ENCODE results near the gene BID.

BID gene

GRCh38 chr22:17774206-17774925, at the start of gene BID:
TSS of gene BID (minus strand) at chr22:17774469. CDS start at chr22:17750116, 24,353 bp downstream.
- DNase-seq: peak; percentile 36

DNA sequence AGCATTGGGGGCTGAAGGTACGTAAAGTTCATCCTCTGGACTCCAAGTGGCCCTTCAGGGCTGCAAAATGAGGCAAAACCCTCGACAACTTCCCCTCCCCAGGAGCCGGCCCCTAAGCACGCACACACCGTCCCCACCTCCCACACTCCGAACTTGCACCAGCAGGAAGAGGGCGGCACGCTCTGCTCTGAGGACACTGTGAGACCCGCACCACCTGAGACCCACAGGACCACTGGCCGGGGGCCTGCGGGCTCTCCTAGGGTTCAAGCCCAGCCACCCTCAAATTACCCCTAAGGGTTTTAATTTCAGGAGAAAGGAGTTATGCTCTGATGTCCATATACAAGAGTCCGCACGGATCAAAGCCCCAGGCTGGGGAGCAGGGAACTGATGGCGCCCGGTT, 49.7 kb upstream of the BID start:
- no peak for DNase-seq

GRCh38 chr22:17823226-17823625, 49.0 kb upstream of the BID start:
- DNase-seq: no peak

- no peak for DNase-seq
These were observed 47.8 kb upstream of the BID start for GRCh38 chr22:17822087-17822486.

- DNase-seq: no peak
These were observed 46.7 kb upstream of the BID start for GRCh38 chr22:17820879-17821439.

DNA sequence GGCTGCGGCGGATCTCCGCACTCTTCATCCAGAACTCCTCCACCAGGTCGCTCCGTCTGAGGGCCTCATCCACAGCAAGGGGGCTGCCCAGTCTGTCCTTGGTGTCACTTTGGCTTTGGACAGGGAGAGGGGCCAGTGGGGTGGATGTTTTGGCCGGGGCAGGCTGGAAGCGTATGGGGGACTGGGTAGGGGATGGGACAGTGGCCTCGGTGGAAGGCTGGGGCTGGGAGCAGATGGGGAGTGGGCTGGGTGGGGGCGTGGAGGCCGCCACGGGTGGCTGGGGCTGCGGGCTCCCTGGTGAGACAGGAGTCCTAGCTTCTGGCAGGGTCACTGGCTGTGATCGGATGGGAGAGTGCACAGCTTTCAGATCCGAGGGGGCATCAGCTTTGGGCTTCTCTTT, 44.4 kb upstream of the BID start:
- DNase-seq: no peak

GRCh38 chr22:17818180-17818579, 43.9 kb upstream of the BID start:
- no peak for DNase-seq

GRCh38 chr22:17817511-17818065, 43.3 kb upstream of the BID start:
- no peak for DNase-seq

GRCh38 chr22:17817079-17817478, 42.8 kb upstream of the BID start:
- DNase-seq: no peak

DNA sequence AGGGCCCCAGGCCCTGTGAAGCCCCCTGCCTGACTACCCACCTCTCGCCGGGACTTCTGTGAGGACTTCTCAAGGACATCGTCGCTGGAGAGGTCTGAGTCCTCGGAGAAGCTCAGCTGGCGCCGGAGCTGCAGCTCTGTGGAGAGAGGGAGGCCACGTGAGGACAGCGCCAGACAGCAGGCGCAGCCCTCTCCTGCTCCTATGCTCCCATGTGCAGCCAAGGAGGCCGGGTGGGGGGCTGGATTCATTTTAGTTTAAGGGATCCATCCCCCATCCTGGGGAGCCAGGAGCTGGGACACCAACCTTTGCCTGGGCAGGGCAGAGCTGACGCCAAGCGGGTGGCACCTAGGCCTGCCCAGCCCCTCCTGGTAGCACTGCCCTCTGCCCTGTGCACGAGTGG, 42.4 kb upstream of the BID start:
- no peak for DNase-seq

GRCh38 chr22:17815703-17816254, 41.5 kb upstream of the BID start:
- no peak for DNase-seq

GRCh38 chr22:17814830-17815229, 40.6 kb upstream of the BID start:
- DNase-seq: no peak

GRCh38 chr22:17814084-17814483, 39.8 kb upstream of the BID start:
- DNase-seq: no peak

DNA sequence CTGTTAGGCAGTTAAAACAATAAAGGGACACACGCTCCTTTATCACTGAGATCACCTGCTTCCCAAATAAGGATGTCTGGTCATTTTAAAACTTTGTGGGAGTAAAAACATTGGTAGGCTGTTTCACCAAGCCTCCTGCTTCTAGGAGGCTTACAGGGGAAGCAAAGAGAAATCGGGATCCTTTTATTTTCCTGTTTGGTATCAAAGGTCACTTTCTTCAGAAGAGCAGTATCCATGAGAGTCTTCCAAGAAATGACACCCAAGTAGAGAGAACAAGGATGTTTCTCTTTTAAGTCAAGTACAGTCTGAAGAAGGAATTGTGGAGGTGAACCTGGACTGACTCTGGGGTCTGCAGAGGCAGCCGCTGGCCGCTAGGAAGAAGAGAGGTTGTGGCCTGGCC, 36.9 kb upstream of the BID start:
- no peak for DNase-seq

- no peak for DNase-seq
These were observed 36.4 kb upstream of the BID start for GRCh38 chr22:17810570-17811116.

- no peak for DNase-seq
These were observed 34.6 kb upstream of the BID start for GRCh38 chr22:17808693-17809403.

- no peak for DNase-seq
These were observed 33.5 kb upstream of the BID start for GRCh38 chr22:17807578-17808410.

- no peak for DNase-seq
These were observed 32.8 kb upstream of the BID start for GRCh38 chr22:17807086-17807485.

- DNase-seq: no peak
These were observed 32.2 kb upstream of the BID start for GRCh38 chr22:17806437-17806836.

GRCh38 chr22:17804331-17805080, 30.2 kb upstream of the BID start:
- no peak for DNase-seq

DNA sequence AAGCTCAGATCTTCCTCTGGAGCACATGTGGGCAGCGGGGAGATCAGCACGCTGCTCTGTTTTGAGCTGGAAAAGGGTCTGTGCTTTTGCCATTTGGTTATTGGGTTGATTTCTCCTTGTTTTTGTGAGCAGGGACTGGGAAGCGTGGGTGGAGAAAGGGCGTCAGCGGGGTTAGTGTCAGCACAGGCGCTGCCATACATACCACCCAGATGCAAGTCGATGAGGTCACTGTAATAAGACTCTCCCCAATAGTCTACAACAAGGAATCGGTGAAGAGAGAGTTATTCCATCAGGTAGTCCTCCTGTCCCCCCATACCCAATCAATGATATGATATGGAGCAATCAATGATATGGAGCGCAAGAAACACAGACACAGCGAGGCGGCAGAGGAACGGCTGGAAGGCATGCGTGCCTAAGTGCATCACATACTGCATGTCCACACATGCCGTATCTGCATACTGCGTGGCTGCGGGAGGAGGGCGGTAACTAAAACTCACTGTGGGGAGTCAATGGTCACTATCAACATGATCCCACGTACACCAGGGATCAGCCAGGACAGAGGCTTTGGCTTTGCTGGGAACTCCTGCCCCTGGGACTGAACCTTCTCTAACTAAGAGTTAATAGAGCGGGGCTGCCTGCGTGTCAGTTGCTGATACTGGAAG, 29.5 kb upstream of the BID start:
- no peak for DNase-seq
